HCT116 (cell line): Measurements from ENCODE around the gene RBFOX2. TPM values are rescaled to one million over a fixed set of nuclear protein-coding genes. Genes with fewer than 3 reads are reported as not detected.

Experiments used
- ATAC-seq: fragments of 200-7000 bp; cut with Tn5 transposase; 2 replicates; pipeline ENCODE4 v1.9.1; 2020; ENCODE audit warnings: mild to moderate bottlenecking, moderate library complexity
- BruUV-seq: library from RNA; stranded (reverse); fragments of 400-500 nt; replicated peaks from 2 replicates; lab custom pipeline; 2021; lab: Mats Ljungman, UMichigan
- CTCF ChIA-PET: fragments of 300-600 bp; sonication (Branson Sonifier 250); formaldehyde crosslinking; loops from one replicate; lab custom pipeline; 2021; ENCODE audit warnings: antibody characterized with exemption; lab: Charles Lee
- POLR2A ChIA-PET: fragments of 300-600, 350-600 bp; sonication (Branson Sonifier 250); formaldehyde crosslinking; loops from one replicate; lab custom pipeline; 2021; ENCODE audit warnings: antibody characterized with exemption; lab: Charles Lee
- RAD21 ChIA-PET, 2 experiments: fragments of 300-600 bp; sonication (Branson Sonifier 250); formaldehyde crosslinking; loops; one replicate each; lab custom pipeline; 2023; ENCODE audit warnings: low total read pairs in 2 of 2; ENCODE audit not compliant: uncharacterized antibody in 2 of 2, unreplicated experiment in 2 of 2, low non-redundant PET in 1 of 2; lab: Charles Lee
- DNase-seq: peaks from one replicate; pipeline ENCODE4 v3.0.0-alpha.2; 2010; ENCODE audit warnings: low read depth, low spot score
- H2AFZ ChIP-seq: fragments of 200-600 bp; shearing (Covaris generic), sonication (generic); 2 replicates; pipeline ENCODE4 v1.6.1; 2017; ENCODE audit warnings: low read depth, mixed run types, mixed read lengths, antibody characterized with exemption, low read length; ENCODE audit not compliant: poor library complexity, severe bottlenecking
- H3K27ac ChIP-seq: 2 replicates; pipeline ENCODE4 v1.5.1; 2012; ENCODE audit warnings: low read depth, low read length
- H3K27me3 ChIP-seq: fragments of 200-600 bp; sonication (generic); 2 replicates; pipeline ENCODE4 v1.6.1; 2016; ENCODE audit warnings: mixed run types, low read length, mixed read lengths; ENCODE audit not compliant: insufficient read depth
- H3K36me3 ChIP-seq, 2 experiments: fragments of 200-500 bp in 1 of 2; fragments of 200-600 bp in 1 of 2; sonication (Bioruptor generic) in 1 of 2; sonication (generic) in 1 of 2; 2 replicates each; pipeline versions ENCODE4 v1.5.1 to v1.6.1; 2014 to 2016; ENCODE audit warnings: low read length in 2 of 2, inconsistent platforms in 1 of 2, mixed read lengths in 1 of 2, mixed run types in 1 of 2; ENCODE audit not compliant: insufficient read depth in 2 of 2, control insufficient read depth in 1 of 2
- H3K4me1 ChIP-seq, 2 experiments: fragments of 200-600 bp in 1 of 2; sonication (generic) in 1 of 2; 2 replicates each; pipeline versions ENCODE4 v1.5.1 to v1.6.1; 2012 to 2017; ENCODE audit warnings: low read length in 2 of 2, inconsistent platforms in 1 of 2, mild to moderate bottlenecking in 1 of 2, mixed read lengths in 1 of 2, mixed run types in 1 of 2, moderate library complexity in 1 of 2; ENCODE audit not compliant: insufficient read depth in 2 of 2, control insufficient read depth in 1 of 2
- H3K4me2 ChIP-seq: fragments of 200-600 bp; sonication (generic); 2 replicates; pipeline ENCODE4 v1.6.1; 2017; ENCODE audit warnings: mixed run types, low read length, mixed read lengths
- H3K4me3 ChIP-seq, 2 experiments: fragments of 200-600 bp in 1 of 2; sonication (generic) in 1 of 2; replicated peaks in 1 of 2; 2 replicates each; pipeline ENCODE4 v1.5.1; 2011 to 2016; ENCODE audit warnings: low read length in 2 of 2, control low read depth in 1 of 2, low read depth in 1 of 2, mild to moderate bottlenecking in 1 of 2, mixed read lengths in 1 of 2, mixed run types in 1 of 2
- H3K79me2 ChIP-seq: fragments of 200-600 bp; sonication (generic); 2 replicates; pipeline ENCODE4 v1.6.1; 2017; ENCODE audit warnings: mild to moderate bottlenecking, mixed run types, low read length, moderate library complexity, mixed read lengths; ENCODE audit not compliant: insufficient read depth
- H3K9ac ChIP-seq: fragments of 200-600 bp; sonication (generic); 2 replicates; pipeline ENCODE4 v1.6.1; 2016; ENCODE audit warnings: low read length, mixed read lengths
- H3K9me2 ChIP-seq: fragments of 200-600 bp; sonication (generic), shearing (Covaris generic); 2 replicates; pipeline ENCODE4 v1.6.1; 2017; ENCODE audit warnings: mixed run types, mild to moderate bottlenecking, moderate library complexity; ENCODE audit not compliant: insufficient read depth
- H3K9me3 ChIP-seq, 2 experiments: fragments of 200-500 bp in 1 of 2; fragments of 200-600 bp in 1 of 2; sonication (Bioruptor generic) in 1 of 2; sonication (generic) in 1 of 2; 2 replicates each; pipeline ENCODE4 v1.6.1; 2014 to 2017; ENCODE audit warnings: low read length in 2 of 2, mixed read lengths in 2 of 2, inconsistent platforms in 1 of 2, low read depth in 1 of 2, mild to moderate bottlenecking in 1 of 2, mixed run types in 1 of 2, moderate library complexity in 1 of 2; ENCODE audit not compliant: control insufficient read depth in 1 of 2, insufficient read depth in 1 of 2
- H4K20me1 ChIP-seq: fragments of 200-600 bp; sonication (generic), shearing (Covaris generic); 2 replicates; pipeline ENCODE4 v1.6.1; 2017; ENCODE audit warnings: mixed run types, mild to moderate bottlenecking, moderate library complexity; ENCODE audit not compliant: insufficient read depth
- ATF3 ChIP-seq: IDR thresholded peaks from 2 replicates; pipeline ENCODE4 v1.6.1; 2012
- CBX3 ChIP-seq: IDR thresholded peaks from 2 replicates; pipeline ENCODE4 v1.6.1; 2012; ENCODE audit warnings: low read depth
- CEBPB ChIP-seq: IDR thresholded peaks from 2 replicates; pipeline ENCODE4 v1.6.1; 2012; ENCODE audit warnings: low read depth
- CTCF ChIP-seq, 3 experiments: fragments of 200-600 bp in 1 of 3; sonication (generic) in 1 of 3; IDR thresholded peaks in 2 of 3; conservative IDR thresholded peaks in 1 of 3; 2 replicates each; pipeline ENCODE4 v1.5.1; 2012 to 2017; ENCODE audit warnings: low read depth in 2 of 3, low read length in 2 of 3, antibody characterized with exemption in 1 of 3, borderline replicate concordance in 1 of 3, control low read depth in 1 of 3, mild to moderate bottlenecking in 1 of 3, mixed read lengths in 1 of 3, mixed run types in 1 of 3, moderate library complexity in 1 of 3; ENCODE audit not compliant: insufficient read depth in 1 of 3
- EGR1 ChIP-seq: IDR thresholded peaks from 2 replicates; pipeline ENCODE4 v1.6.1; 2012; ENCODE audit warnings: low read depth
- ELF1 ChIP-seq: IDR thresholded peaks from 2 replicates; pipeline ENCODE4 v1.6.1; 2012; ENCODE audit warnings: low read depth, borderline replicate concordance
- EZH2 ChIP-seq: fragments of 200-600 bp; sonication (generic); IDR thresholded peaks from 2 replicates; pipeline ENCODE4 v1.6.1; 2017; ENCODE audit warnings: antibody characterized with exemption, mixed run types
- EZH2phosphoT487 ChIP-seq: fragments of 200-600 bp; IDR thresholded peaks from 2 replicates; pipeline ENCODE4 v1.6.1; 2018; ENCODE audit warnings: antibody characterized with exemption, borderline replicate concordance
- POLR2A ChIP-seq: IDR thresholded peaks from 2 replicates; pipeline ENCODE4 v1.7.0; 2011; ENCODE audit warnings: borderline replicate concordance; ENCODE audit not compliant: insufficient read depth, insufficient read length; ENCODE audit errors: extremely low read depth
- RAD21 ChIP-seq: IDR thresholded peaks from 2 replicates; pipeline ENCODE4 v1.6.1; 2012; ENCODE audit warnings: low read depth, mild to moderate bottlenecking
- REST ChIP-seq: IDR thresholded peaks from 2 replicates; pipeline ENCODE4 v1.6.1; 2012; ENCODE audit warnings: low read depth
- SP1 ChIP-seq: IDR thresholded peaks from 2 replicates; pipeline ENCODE4 v1.6.1; 2012; ENCODE audit warnings: low read depth
- SRF ChIP-seq: IDR thresholded peaks from 2 replicates; pipeline ENCODE4 v1.6.1; 2012; ENCODE audit warnings: low read depth
- ZBTB33 ChIP-seq: IDR thresholded peaks from 2 replicates; pipeline ENCODE4 v1.6.1; 2011; ENCODE audit warnings: mild to moderate bottlenecking, low read length, moderate library complexity; ENCODE audit not compliant: insufficient replicate concordance; ENCODE audit errors: extremely low read depth
- ZFX ChIP-seq: fragments of 450-650 bp; IDR thresholded peaks from 2 replicates; pipeline ENCODE4 v1.6.1; 2017
- ZNF274 ChIP-seq: fragments of 200-500 bp; sonication (Bioruptor generic); IDR thresholded peaks from 2 replicates; pipeline ENCODE4 v1.6.1; 2014; ENCODE audit warnings: mild to moderate bottlenecking, low read depth, low read length, inconsistent platforms
- intact Hi-C: fragments of 100-400 bp; cut with micrococcal nuclease; formaldehyde crosslinking; loops from 2 replicates; pipeline ENCODE4 v1.10.0; 2022
- total RNA-seq: library from RNA; stranded (reverse); gene quantifications from one replicate; pipeline ENCODE4 v1.2.1, GENCODE V29; 2021; ENCODE audit not compliant: unreplicated experiment

Gene RBFOX2
- total RNA-seq, 1 experiment from 2014 or later, result 83.9 TPM

GRCh38 chr22:35921044-35921443 lies 107.6 kb downstream of the RBFOX2 start:
- Histone ChIP-seq H2AFZ (no peak overlapping the region), H4K20me1 (no peaks in the 10 kb centered on the region), H3K27me3 (no peaks in the 10 kb centered on the region), H3K9ac (peak overlapping the region; percentile 24; the same call in 1 of the 2 replicates), H3K9me2 (no peaks in the 10 kb centered on the region), H3K4me1 (peaks cover 7 to 27% of the 10 kb centered on the region in 2 experiments), H3K36me3 (no peaks in the 10 kb centered on the region), H3K9me3 (no peaks in the 10 kb centered on the region), H3K4me3 (no peak overlapping the region), H3K79me2 (peaks cover 53% of the 10 kb centered on the region), H3K27ac (no peak overlapping the region), H3K4me2 (peak overlapping the region; percentile 64)
- POLR2A ChIA-PET, result no interaction called here
- intact Hi-C loops, result loop anchor here (1.0 to 10.0 kb wide), 4 partner anchors 159 to 566 kb away; no protein-coding TSS in a partner anchor
- DNase-seq (no peak), ATAC-seq (no peak)
- no TSS peak for BruUV-seq
- CTCF ChIA-PET, result interaction anchor here (3.1 kb wide), 1 partner anchor 290 kb away, joined by 11 read pairs; no protein-coding TSS in a partner anchor
- TF ChIP-seq SP1 (no peak), ZBTB33 (no peak), REST (no peak), CEBPB (no peak), RAD21 (no peak), SRF (no peak), ATF3 (no peak), CBX3 (no peak), ELF1 (no peak), ZFX (no peak), CTCF (IDR thresholded peaks at IDR 0.05 in 2 of 3, conservative IDR thresholded peaks at IDR 0.05 in 1 of 3; ENCODE audit: borderline replicate concordance in 1 of 3, insufficient read depth in 1 of 3, low read depth in 2 of 3, low read length in 2 of 3) (no peak), POLR2A (no peak), EGR1 (no peak), EZH2 (no peak), EZH2phosphoT487 (no peak), ZNF274 (no peak)
- RAD21 ChIA-PET, result no interaction called here
